K562 (cell line): Measurements from ENCODE around the gene NBEAL1. TPM values are rescaled to one million over a fixed set of nuclear protein-coding genes. Genes with fewer than 3 reads are reported as not detected.

ENCODE experiments used
- ATAC-seq: fragments of 200-7000 bp; cut with Tn5 transposase; 3 replicates; pipeline ENCODE4 v1.9.1; 2020; ENCODE audit warnings: moderate library complexity
- BruUV-seq: library from RNA; stranded (reverse); fragments of 400-500 nt; replicated peaks from 2 replicates; lab custom pipeline; 2021; lab: Mats Ljungman, UMichigan
- CTCF ChIA-PET: fragments of 300-600 bp; formaldehyde crosslinking; extraction: SDS; loops from one replicate; lab custom pipeline; 2021; ENCODE audit warnings: low intra/inter-chr PET ratio; lab: Yijun Ruan, JAX
- POLR2A ChIA-PET: fragments of 300-600, 350-650 bp; sonication (Branson Sonifier 250); formaldehyde crosslinking; extraction: SDS; loops from one replicate; lab custom pipeline; 2021; ENCODE audit warnings: antibody characterized with exemption, inconsistent platforms; lab: Yijun Ruan, JAX
- DNase-seq, 4 experiments: peaks; one replicate each; pipeline versions ENCODE4 v3.0.0 to v3.0.0-alpha.2; 2011 to 2018; ENCODE audit warnings: low spot score in 3 of 4, mixed read lengths in 3 of 4; ENCODE audit errors: extremely low read depth in 1 of 4
- FAIRE-seq: peaks from 2 replicates; lab custom pipeline; 2011; peaks lifted over from hg19 to GRCh38; lab: Jason Lieb, UNC
- H2AFZ ChIP-seq: 2 replicates; pipeline ENCODE4 v1.6.0; 2011; ENCODE audit warnings: low read depth, low read length, control low read depth, inconsistent platforms
- H3K27ac ChIP-seq: fragments of 200-600 bp; 3 replicates; pipeline ENCODE4 v1.8.0; 2011; ENCODE audit warnings: low read depth, mild to moderate bottlenecking, control low read depth, inconsistent platforms, low read length, moderate library complexity, mixed read lengths; ENCODE audit errors: extremely low read depth
- H3K27me3 ChIP-seq, 2 experiments: fragments of 300-600 bp in 1 of 2; 2 replicates in 1 of 2; 3 replicates in 1 of 2; pipeline versions ENCODE4 v1.6.0 to v1.8.0; 2011; ENCODE audit warnings: inconsistent platforms in 2 of 2, low read length in 2 of 2, mild to moderate bottlenecking in 1 of 2, mixed read lengths in 1 of 2, moderate library complexity in 1 of 2; ENCODE audit not compliant: control insufficient read depth in 2 of 2, insufficient read depth in 2 of 2
- H3K36me3 ChIP-seq: fragments of 300-600 bp; 3 replicates; pipeline ENCODE4 v1.8.0; 2011; ENCODE audit warnings: mild to moderate bottlenecking, low read length, inconsistent platforms; ENCODE audit not compliant: control insufficient read depth, insufficient read depth
- H3K4me1 ChIP-seq, 2 experiments: fragments of 200-600 bp in 1 of 2; replicated peaks in 1 of 2; 2 replicates in 1 of 2; 3 replicates in 1 of 2; pipeline versions ENCODE4 v1.5.1 to v1.8.0; 2011; ENCODE audit warnings: inconsistent platforms in 2 of 2, low read length in 2 of 2, mild to moderate bottlenecking in 1 of 2, mixed read lengths in 1 of 2, moderate library complexity in 1 of 2; ENCODE audit not compliant: control insufficient read depth in 2 of 2, insufficient read depth in 2 of 2
- H3K4me2 ChIP-seq: 2 replicates; pipeline ENCODE4 v1.6.1; 2011; ENCODE audit warnings: low read length, control low read depth, inconsistent platforms, mixed read lengths; ENCODE audit not compliant: insufficient read depth
- H3K4me3 ChIP-seq: fragments of 200-600 bp; sonication (generic), shearing (Covaris generic); 2 replicates; pipeline ENCODE4 v1.5.1; 2016; ENCODE audit warnings: control low read depth, inconsistent platforms
- H3K79me2 ChIP-seq: fragments of 200-600 bp; 3 replicates; pipeline ENCODE4 v1.8.0; 2011; ENCODE audit warnings: low read length, inconsistent platforms; ENCODE audit not compliant: control insufficient read depth, insufficient read depth
- H3K9ac ChIP-seq, 2 experiments: 2 replicates each; pipeline versions ENCODE4 v1.6.0 to v1.6.1; 2011; ENCODE audit warnings: low read depth in 2 of 2, low read length in 2 of 2, control low read depth in 1 of 2, inconsistent platforms in 1 of 2, mild to moderate bottlenecking in 1 of 2, mixed read lengths in 1 of 2; ENCODE audit not compliant: insufficient read depth in 1 of 2
- H3K9me1 ChIP-seq: one replicate; pipeline ENCODE4 v1.6.0; 2011; ENCODE audit warnings: inconsistent platforms, mild to moderate bottlenecking, low read length, moderate library complexity; ENCODE audit not compliant: control insufficient read depth, insufficient read depth
- H3K9me3 ChIP-seq: replicated peaks from 2 replicates; pipeline ENCODE4 v1.5.1; 2011; ENCODE audit warnings: low read depth, low read length, inconsistent platforms; ENCODE audit not compliant: control insufficient read depth, insufficient read depth
- H4K20me1 ChIP-seq: replicated peaks from 2 replicates; pipeline ENCODE4 v1.6.1; 2011; ENCODE audit warnings: low read length, inconsistent platforms, mixed read lengths; ENCODE audit not compliant: control insufficient read depth, insufficient read depth
- CREB1 ChIP-seq, 2 experiments: sonication (generic) in 1 of 2; formaldehyde crosslinking in 1 of 2; IDR thresholded peaks; 2 replicates each; pipeline versions ENCODE4 v1.6.1 to v1.8.0; 2012 to 2022; ENCODE audit warnings: inconsistent platforms in 1 of 2, mild to moderate bottlenecking in 1 of 2, missing genetic modification reagents in 1 of 2, moderate library complexity in 1 of 2
- ERF ChIP-seq: fragments of 450-650 bp; formaldehyde crosslinking; IDR thresholded peaks from 2 replicates; pipeline ENCODE4 v1.4.0; 2020; ENCODE audit warnings: mild to moderate bottlenecking, mixed read lengths
- ESRRA ChIP-seq: fragments of 450-650 bp; IDR thresholded peaks from 2 replicates; pipeline ENCODE4 v1.6.1; 2014; ENCODE audit warnings: low read depth, mild to moderate bottlenecking, moderate library complexity, borderline replicate concordance
- MAZ ChIP-seq, 2 experiments: fragments of 450-650 bp in 1 of 2; sonication (generic) in 1 of 2; formaldehyde crosslinking; IDR thresholded peaks in 1 of 2; conservative IDR thresholded peaks in 1 of 2; 2 replicates each; pipeline versions ENCODE4 v1.4.0 to v1.5.0; 2020; ENCODE audit warnings: mild to moderate bottlenecking in 1 of 2, missing genetic modification reagents in 1 of 2
- POLR2AphosphoS5 ChIP-seq: IDR thresholded peaks from 2 replicates; pipeline ENCODE4 v1.6.1; 2011; ENCODE audit warnings: mild to moderate bottlenecking, low read depth, low read length, moderate library complexity; ENCODE audit not compliant: control insufficient read depth, insufficient read depth
- PURB ChIP-seq: sonication (generic); formaldehyde crosslinking; IDR thresholded peaks from 2 replicates; pipeline ENCODE4 v1.9.0; 2021; ENCODE audit warnings: low read depth, mild to moderate bottlenecking, missing genetic modification reagents
- RUNX1 ChIP-seq: sonication (generic); IDR thresholded peaks from 2 replicates; pipeline ENCODE4 v1.6.1; 2016; ENCODE audit warnings: antibody characterized with exemption, low read depth
- WHSC1 ChIP-seq: IDR thresholded peaks from one replicate; pipeline ENCODE4 v1.6.1; 2012; ENCODE audit warnings: low read length, control low read depth, inconsistent platforms
- ZNF274 ChIP-seq: IDR thresholded peaks from 2 replicates; pipeline ENCODE4 v1.6.1; 2011; ENCODE audit warnings: low read depth, mild to moderate bottlenecking, low read length, moderate library complexity, borderline replicate concordance
- ZNF764 ChIP-seq: fragments of 250-450 bp; sonication (Bioruptor Pico); IDR thresholded peaks from 2 replicates; pipeline ENCODE4 v1.4.0; 2020; ENCODE audit warnings: low read depth, mild to moderate bottlenecking, moderate library complexity
- in situ Hi-C: fragments of 300-500 bp; cut with MboI; formaldehyde crosslinking; loops from 4 replicates; pipeline ENCODE4 v1.15.0; 2018; ENCODE audit warnings: inconsistent platforms, mixed read lengths
- intact Hi-C: fragments of 100-400 bp; cut with micrococcal nuclease; formaldehyde crosslinking; loops from 2 replicates; pipeline ENCODE4 v1.14.2; 2022
- polyA plus RNA-seq, 8 experiments: library from polyadenylated mRNA; depleted of rRNA in 4 of 8; stranded (reverse) in 5 of 8; unstranded in 3 of 8; fragments of >200 nt; fragmentation: Nextera tagmentation in 2 of 8; fragmentation: Illumina TruSeq in 1 of 8; extraction: Ambion mirVana in 2 of 8; extraction: Trizol in 1 of 8; gene quantifications; 2 replicates each; pipeline versions ENCODE4 v1.2.1 to v1.2.3, GENCODE V29; 2011 to 2014; ENCODE audit warnings: inconsistent platforms in 1 of 8, missing spikeins in 1 of 8
- total RNA-seq, 7 experiments: library from RNA; depleted of rRNA in 6 of 7; stranded (reverse); fragments of >200 nt in 6 of 7; fragmentation: Illumina TruSeq in 2 of 7; extraction: Trizol in 2 of 7; gene quantifications; 2 replicates each; pipeline versions ENCODE4 v1.2.1 to v1.2.3, GENCODE V29; 2011 to 2021; ENCODE audit warnings: low replicate concordance in 1 of 7
- TF ChIP-seq, protein P1 (sequence below): fragments of 200-800 bp; sonication (Bioruptor generic); IDR thresholded peaks from 2 replicates; pipeline ENCODE4 v1.6.1; 2016; ENCODE audit warnings: missing genetic modification characterization, missing compliant biosample characterization
- TF ChIP-seq, protein P2 (sequence below): fragments of 450-650 bp; formaldehyde crosslinking; IDR thresholded peaks from 2 replicates; pipeline ENCODE4 v1.4.0; 2020; ENCODE audit warnings: mild to moderate bottlenecking, mixed read lengths

The NBEAL1 gene
- total and polyA plus RNA-seq, 9 of the 15 experiments (the other 6 are each of a cell fraction or from before 2014, with no cell fraction given), result 2.1 to 13.5 (median 7.3) TPM

DNA sequence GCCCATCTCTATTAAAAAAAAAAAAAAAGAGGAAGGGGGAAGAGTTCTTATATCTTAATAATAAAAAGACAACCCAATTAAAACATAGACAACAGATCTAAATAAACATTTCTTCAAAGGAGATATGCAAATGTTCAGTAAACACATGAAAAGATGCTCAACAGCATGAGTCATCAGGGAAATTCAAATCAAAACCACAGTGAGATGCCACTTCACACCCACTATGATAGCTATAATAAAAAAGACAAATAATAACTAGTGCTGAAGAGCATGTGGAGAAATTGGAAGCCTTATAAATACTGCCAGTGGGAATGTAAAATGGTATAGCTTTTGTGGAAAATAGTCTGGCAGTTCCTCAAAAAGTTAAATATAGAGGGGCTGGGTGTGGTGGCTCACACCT, 162.7 kb downstream of the NBEAL1 start:
- Histone ChIP-seq H3K36me3 (no peaks in the 10 kb centered on the region), H3K9me1 (no peaks in the 10 kb centered on the region), H3K79me2 (no peaks in the 10 kb centered on the region), H4K20me1 (no peaks in the 10 kb centered on the region), H3K9ac (no peak overlapping the region), H3K9me3 (no peaks in the 10 kb centered on the region), H3K27ac (no peak overlapping the region), H3K27me3 (no peaks in the 10 kb centered on the region), H2AFZ (no peak overlapping the region), H3K4me1 (no peaks in the 10 kb centered on the region), H3K4me2 (no peak overlapping the region), H3K4me3 (no peak overlapping the region)
- in situ Hi-C loops (no loop called here), intact Hi-C loops (no loop called here)
- ATAC-seq (no peak), DNase-seq (no peak), FAIRE-seq (no peak)
- no peak for TF ChIP-seq RUNX1
- no peak for TF ChIP-seq ZNF764 (CRISPR knock-in tag)
- no peak for TF ChIP-seq ERF (CRISPR knock-in tag)
- no peak for TF ChIP-seq CREB1 (IDR thresholded peaks at IDR 0.05)
- no peak for TF ChIP-seq CREB1 (CRISPR knock-in tag; IDR thresholded peaks at IDR 0.05)
- no peak for TF ChIP-seq WHSC1
- no peak for TF ChIP-seq MAZ (CRISPR knock-in tag; conservative IDR thresholded peaks at IDR 0.05 in 1 of 2, IDR thresholded peaks at IDR 0.05 in 1 of 2)
- no peak for TF ChIP-seq ZNF274
- no peak for TF ChIP-seq PURB (CRISPR knock-in tag)
- TF ChIP-seq POLR2AphosphoS5, result no peak
- TF ChIP-seq, protein P1, sequence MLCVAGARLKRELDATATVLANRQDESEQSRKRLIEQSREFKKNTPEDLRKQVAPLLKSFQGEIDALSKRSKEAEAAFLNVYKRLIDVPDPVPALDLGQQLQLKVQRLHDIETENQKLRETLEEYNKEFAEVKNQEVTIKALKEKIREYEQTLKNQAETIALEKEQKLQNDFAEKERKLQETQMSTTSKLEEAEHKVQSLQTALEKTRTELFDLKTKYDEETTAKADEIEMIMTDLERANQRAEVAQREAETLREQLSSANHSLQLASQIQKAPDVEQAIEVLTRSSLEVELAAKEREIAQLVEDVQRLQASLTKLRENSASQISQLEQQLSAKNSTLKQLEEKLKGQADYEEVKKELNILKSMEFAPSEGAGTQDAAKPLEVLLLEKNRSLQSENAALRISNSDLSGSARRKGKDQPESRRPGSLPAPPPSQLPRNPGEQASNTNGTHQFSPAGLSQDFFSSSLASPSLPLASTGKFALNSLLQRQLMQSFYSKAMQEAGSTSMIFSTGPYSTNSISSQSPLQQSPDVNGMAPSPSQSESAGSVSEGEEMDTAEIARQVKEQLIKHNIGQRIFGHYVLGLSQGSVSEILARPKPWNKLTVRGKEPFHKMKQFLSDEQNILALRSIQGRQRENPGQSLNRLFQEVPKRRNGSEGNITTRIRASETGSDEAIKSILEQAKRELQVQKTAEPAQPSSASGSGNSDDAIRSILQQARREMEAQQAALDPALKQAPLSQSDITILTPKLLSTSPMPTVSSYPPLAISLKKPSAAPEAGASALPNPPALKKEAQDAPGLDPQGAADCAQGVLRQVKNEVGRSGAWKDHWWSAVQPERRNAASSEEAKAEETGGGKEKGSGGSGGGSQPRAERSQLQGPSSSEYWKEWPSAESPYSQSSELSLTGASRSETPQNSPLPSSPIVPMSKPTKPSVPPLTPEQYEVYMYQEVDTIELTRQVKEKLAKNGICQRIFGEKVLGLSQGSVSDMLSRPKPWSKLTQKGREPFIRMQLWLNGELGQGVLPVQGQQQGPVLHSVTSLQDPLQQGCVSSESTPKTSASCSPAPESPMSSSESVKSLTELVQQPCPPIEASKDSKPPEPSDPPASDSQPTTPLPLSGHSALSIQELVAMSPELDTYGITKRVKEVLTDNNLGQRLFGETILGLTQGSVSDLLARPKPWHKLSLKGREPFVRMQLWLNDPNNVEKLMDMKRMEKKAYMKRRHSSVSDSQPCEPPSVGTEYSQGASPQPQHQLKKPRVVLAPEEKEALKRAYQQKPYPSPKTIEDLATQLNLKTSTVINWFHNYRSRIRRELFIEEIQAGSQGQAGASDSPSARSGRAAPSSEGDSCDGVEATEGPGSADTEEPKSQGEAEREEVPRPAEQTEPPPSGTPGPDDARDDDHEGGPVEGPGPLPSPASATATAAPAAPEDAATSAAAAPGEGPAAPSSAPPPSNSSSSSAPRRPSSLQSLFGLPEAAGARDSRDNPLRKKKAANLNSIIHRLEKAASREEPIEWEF (CRISPR knock-in tag), result no peak
- TF ChIP-seq, protein P2, sequence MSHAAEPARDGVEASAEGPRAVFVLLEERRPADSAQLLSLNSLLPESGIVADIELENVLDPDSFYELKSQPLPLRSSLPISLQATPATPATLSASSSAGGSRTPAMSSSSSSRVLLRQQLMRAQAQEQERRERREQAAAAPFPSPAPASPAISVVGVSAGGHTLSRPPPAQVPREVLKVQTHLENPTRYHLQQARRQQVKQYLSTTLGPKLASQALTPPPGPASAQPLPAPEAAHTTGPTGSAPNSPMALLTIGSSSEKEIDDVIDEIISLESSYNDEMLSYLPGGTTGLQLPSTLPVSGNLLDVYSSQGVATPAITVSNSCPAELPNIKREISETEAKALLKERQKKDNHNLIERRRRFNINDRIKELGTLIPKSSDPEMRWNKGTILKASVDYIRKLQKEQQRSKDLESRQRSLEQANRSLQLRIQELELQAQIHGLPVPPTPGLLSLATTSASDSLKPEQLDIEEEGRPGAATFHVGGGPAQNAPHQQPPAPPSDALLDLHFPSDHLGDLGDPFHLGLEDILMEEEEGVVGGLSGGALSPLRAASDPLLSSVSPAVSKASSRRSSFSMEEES (CRISPR knock-in tag), result no peak
- TF ChIP-seq ESRRA, result no peak
- BruUV-seq, result no TSS peak
- ChIA-PET CTCF (no interaction called here), POLR2A (interaction anchor here (1.0 to 1.1 kb wide), 2 partner anchors 10 to 11 kb away, joined by 3 read pairs; no protein-coding TSS in a partner anchor)
